ENCODE results near the gene IGFLR1. TPM values are rescaled to one million over a fixed set of nuclear protein-coding genes. Genes with fewer than 3 reads are reported as not detected.
A peak's percentile ranks its signal among the peaks of the same experiment; 100 is the strongest.

IGFLR1 gene
- polyA plus RNA-seq, 3 donors, result 80.5 to 144 (median 119) TPM

- H3K4me1 Mint-ChIP-seq, result peaks cover 15% of the 10 kb centered on the region
- Histone ChIP-seq H3K4me1 (ENCODE audit: control insufficient read depth in 1 of 2, insufficient read depth in 2 of 2, low read length in 2 of 2) (peaks cover 11 to 18% of the 10 kb centered on the region in 2 donors), H3K9me3 (replicated peaks in 1 of 2; ENCODE audit: control insufficient read depth in 1 of 2, insufficient read depth in 1 of 2, low read length in 2 of 2) (no peaks in the 10 kb centered on the region), H3K9ac (ENCODE audit: insufficient read depth, low read length, poor library complexity, severe bottlenecking) (no peak overlapping the region), H3K4me2 (replicated peaks; ENCODE audit: extremely low read depth, low read length, poor library complexity, severe bottlenecking) (no peak overlapping the region), H3K27ac (ENCODE audit: low read depth in 1 of 2, low read length in 2 of 2) (no peak overlapping the region), H3K36me3 (replicated peaks in 1 of 2; ENCODE audit: control insufficient read depth in 1 of 2, insufficient read depth in 2 of 2, low read length in 2 of 2) (peaks cover 70 to 81% of the 10 kb centered on the region in 2 donors), H3K27me3 (ENCODE audit: control insufficient read depth in 2 of 2, insufficient read depth in 2 of 2, low read length in 2 of 2) (no peaks in the 10 kb centered on the region), H3K79me2 (ENCODE audit: insufficient read depth, low read length) (peaks cover 33% of the 10 kb centered on the region), H3K4me3 (replicated peaks in 1 of 3; ENCODE audit: low read depth in 2 of 3, low read length in 3 of 3) (no peak overlapping the region), H2AFZ (ENCODE audit: insufficient read depth, low read depth, low read length, poor library complexity, severe bottlenecking) (no peak overlapping the region), H4K20me1 (ENCODE audit: insufficient read depth, low read length) (peaks cover 51% of the 10 kb centered on the region)
- peak overlapping the region in 1 of 2 donors; percentile 16 for H3K4me3 Mint-ChIP-seq
- WGBS (ENCODE audit: insufficient coverage), result over 99% methylated on average over 14 of the region's 14 CpGs
- no peaks in the 10 kb centered on the region for H3K9me3 Mint-ChIP-seq
- H3K36me3 Mint-ChIP-seq, result peaks cover 63 to 73% of the 10 kb centered on the region in 2 donors
- peak overlapping the region in 4 of 7 donors; percentile 32 to 46 (median 36) for H3K27ac Mint-ChIP-seq
- peaks cover 0 to 2% (median 1%) of the 10 kb centered on the region in 3 donors for H3K27me3 Mint-ChIP-seq (ENCODE audit: low read depth in 3 of 3)
- no peak for DNase-seq
- intact Hi-C loops (cut with micrococcal nuclease), result no loop called here
- TF ChIP-seq, protein P1, sequence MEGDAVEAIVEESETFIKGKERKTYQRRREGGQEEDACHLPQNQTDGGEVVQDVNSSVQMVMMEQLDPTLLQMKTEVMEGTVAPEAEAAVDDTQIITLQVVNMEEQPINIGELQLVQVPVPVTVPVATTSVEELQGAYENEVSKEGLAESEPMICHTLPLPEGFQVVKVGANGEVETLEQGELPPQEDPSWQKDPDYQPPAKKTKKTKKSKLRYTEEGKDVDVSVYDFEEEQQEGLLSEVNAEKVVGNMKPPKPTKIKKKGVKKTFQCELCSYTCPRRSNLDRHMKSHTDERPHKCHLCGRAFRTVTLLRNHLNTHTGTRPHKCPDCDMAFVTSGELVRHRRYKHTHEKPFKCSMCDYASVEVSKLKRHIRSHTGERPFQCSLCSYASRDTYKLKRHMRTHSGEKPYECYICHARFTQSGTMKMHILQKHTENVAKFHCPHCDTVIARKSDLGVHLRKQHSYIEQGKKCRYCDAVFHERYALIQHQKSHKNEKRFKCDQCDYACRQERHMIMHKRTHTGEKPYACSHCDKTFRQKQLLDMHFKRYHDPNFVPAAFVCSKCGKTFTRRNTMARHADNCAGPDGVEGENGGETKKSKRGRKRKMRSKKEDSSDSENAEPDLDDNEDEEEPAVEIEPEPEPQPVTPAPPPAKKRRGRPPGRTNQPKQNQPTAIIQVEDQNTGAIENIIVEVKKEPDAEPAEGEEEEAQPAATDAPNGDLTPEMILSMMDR (IDR thresholded peaks at IDR 0.05), result no peak
Measured at GRCh38 chr19:35722461-35722860, 19.8 kb downstream of the IGFLR1 start.

GRCh38 chr19:35721374-35721773, 20.9 kb downstream of the IGFLR1 start:
- Mint-ChIP-seq H3K4me1 (peaks cover 19% of the 10 kb centered on the region), H3K27me3 (ENCODE audit: low read depth in 3 of 3) (peaks cover 0 to 2% (median 1%) of the 10 kb centered on the region in 3 donors), H3K27ac (peak overlapping the region in 1 of 7 donors; percentile 37), H3K9me3 (no peaks in the 10 kb centered on the region), H3K36me3 (peaks cover 56 to 63% of the 10 kb centered on the region in 2 donors), H3K4me3 (no peak overlapping the region)
- peaks cover 61 to 70% of the 10 kb centered on the region in 2 donors for H3K36me3 ChIP-seq (replicated peaks in 1 of 2; ENCODE audit: control insufficient read depth in 1 of 2, insufficient read depth in 2 of 2, low read length in 2 of 2)
- TF ChIP-seq, protein P1 (IDR thresholded peaks at IDR 0.05), result no peak
- H2AFZ ChIP-seq (ENCODE audit: insufficient read depth, low read depth, low read length, poor library complexity, severe bottlenecking), result no peak overlapping the region
- no peak overlapping the region for H3K27ac ChIP-seq (ENCODE audit: low read depth in 1 of 2, low read length in 2 of 2)
- peaks cover 48% of the 10 kb centered on the region for H4K20me1 ChIP-seq (ENCODE audit: insufficient read depth, low read length)
- WGBS (ENCODE audit: insufficient coverage), result 98% methylated on average over 14 of the region's 16 CpGs
- peaks cover 13 to 27% of the 10 kb centered on the region in 2 donors for H3K4me1 ChIP-seq (ENCODE audit: control insufficient read depth in 1 of 2, insufficient read depth in 2 of 2, low read length in 2 of 2)
- H3K4me2 ChIP-seq (replicated peaks; ENCODE audit: extremely low read depth, low read length, poor library complexity, severe bottlenecking), result no peak overlapping the region
- H3K9ac ChIP-seq (ENCODE audit: insufficient read depth, low read length, poor library complexity, severe bottlenecking), result no peak overlapping the region
- H3K79me2 ChIP-seq (ENCODE audit: insufficient read depth, low read length), result peaks cover 33% of the 10 kb centered on the region
- H3K9me3 ChIP-seq (replicated peaks in 1 of 2; ENCODE audit: control insufficient read depth in 1 of 2, insufficient read depth in 1 of 2, low read length in 2 of 2), result no peaks in the 10 kb centered on the region
- no peak for DNase-seq
- H3K27me3 ChIP-seq (ENCODE audit: control insufficient read depth in 2 of 2, insufficient read depth in 2 of 2, low read length in 2 of 2), result no peaks in the 10 kb centered on the region
- no peak overlapping the region for H3K4me3 ChIP-seq (replicated peaks in 1 of 3; ENCODE audit: low read depth in 2 of 3, low read length in 3 of 3)
- intact Hi-C loops (cut with micrococcal nuclease), result no loop called here
